ENCODE data around the gene BCL11A. TPM values are rescaled to one million over a fixed set of nuclear protein-coding genes. Genes with fewer than 3 reads are reported as not detected.

The BCL11A gene
- total RNA-seq, 3 donors from 2014 or later (not counting 1 experiment from before 2014, with no cell fraction given): 2.6 to 3.5 (median 3.0) TPM

- no peak for ATAC-seq
- no peak overlapping the region for H3K27ac ChIP-seq (ENCODE audit: low read length)
- Mint-ChIP-seq H3K4me3 (no peak overlapping the region), H3K4me1 (no peaks in the 10 kb centered on the region), H3K36me3 (no peaks in the 10 kb centered on the region), H3K27me3 (ENCODE audit: low read depth in 2 of 2) (peaks cover 45 to 80% of the 10 kb centered on the region in 2 donors), H3K9me3 (no peaks in the 10 kb centered on the region), H3K27ac (no peak overlapping the region)
- peaks cover 3% of the 10 kb centered on the region for H3K27me3 ChIP-seq (ENCODE audit: control insufficient read depth, insufficient read depth, low read length)
- 76% methylated on average over 6 of the region's 6 CpGs for WGBS (ENCODE audit: insufficient coverage)
- peaks cover 12% of the 10 kb centered on the region for H3K4me1 ChIP-seq (ENCODE audit: control insufficient read depth, insufficient read depth, low read length)
- TF ChIP-seq CTCF (IDR thresholded peaks at IDR 0.05): no peak
- no peak for DNase-seq
- no peak overlapping the region for H3K4me3 ChIP-seq (ENCODE audit: low read length)
- intact Hi-C loops (cut with micrococcal nuclease): no loop called here
- no peaks in the 10 kb centered on the region for H3K9me3 ChIP-seq (ENCODE audit: control insufficient read depth, insufficient read depth, low read length)
- no peaks in the 10 kb centered on the region for H3K36me3 ChIP-seq (ENCODE audit: control insufficient read depth, insufficient read depth, low read length)
Observed at GRCh38 chr2:60534892-60535684, 18.4 kb downstream of the BCL11A start.

- peaks cover 48 to 88% of the 10 kb centered on the region in 2 donors for H3K27me3 Mint-ChIP-seq (ENCODE audit: low read depth in 2 of 2)
- no peak overlapping the region for H3K4me3 Mint-ChIP-seq
- H3K36me3 Mint-ChIP-seq: no peaks in the 10 kb centered on the region
- intact Hi-C loops (cut with micrococcal nuclease): no loop called here
- DNase-seq (no peak), ATAC-seq (no peak)
- Histone ChIP-seq H3K4me1 (ENCODE audit: control insufficient read depth, insufficient read depth, low read length) (peaks cover 20% of the 10 kb centered on the region), H3K4me3 (ENCODE audit: low read length) (no peak overlapping the region), H3K27me3 (ENCODE audit: control insufficient read depth, insufficient read depth, low read length) (peaks cover 3% of the 10 kb centered on the region), H3K9me3 (ENCODE audit: control insufficient read depth, insufficient read depth, low read length) (no peaks in the 10 kb centered on the region), H3K36me3 (ENCODE audit: control insufficient read depth, insufficient read depth, low read length) (no peaks in the 10 kb centered on the region), H3K27ac (ENCODE audit: low read length) (no peak overlapping the region)
- no peaks in the 10 kb centered on the region for H3K9me3 Mint-ChIP-seq
- WGBS (ENCODE audit: insufficient coverage): 55% methylated on average over 8 of the region's 8 CpGs
- H3K4me1 Mint-ChIP-seq: no peaks in the 10 kb centered on the region
- H3K27ac Mint-ChIP-seq: no peak overlapping the region
- no peak for TF ChIP-seq CTCF (IDR thresholded peaks at IDR 0.05)
Observed at GRCh38 chr2:60534052-60534685, 19.3 kb downstream of the BCL11A start.

- ATAC-seq (no peak), DNase-seq (no peak)
- Histone ChIP-seq H3K4me1 (ENCODE audit: control insufficient read depth, insufficient read depth, low read length) (peaks cover 27% of the 10 kb centered on the region), H3K9me3 (ENCODE audit: control insufficient read depth, insufficient read depth, low read length) (no peaks in the 10 kb centered on the region), H3K27me3 (ENCODE audit: control insufficient read depth, insufficient read depth, low read length) (peaks cover 3% of the 10 kb centered on the region), H3K4me3 (ENCODE audit: low read length) (no peak overlapping the region), H3K36me3 (ENCODE audit: control insufficient read depth, insufficient read depth, low read length) (no peaks in the 10 kb centered on the region), H3K27ac (ENCODE audit: low read length) (no peak overlapping the region)
- intact Hi-C loops (cut with micrococcal nuclease): no loop called here
- H3K9me3 Mint-ChIP-seq: no peaks in the 10 kb centered on the region
- H3K4me3 Mint-ChIP-seq: no peak overlapping the region
- 79% methylated on average over 11 of the region's 13 CpGs for WGBS (ENCODE audit: insufficient coverage)
- H3K27ac Mint-ChIP-seq: no peak overlapping the region
- no peaks in the 10 kb centered on the region for H3K4me1 Mint-ChIP-seq
- H3K27me3 Mint-ChIP-seq (ENCODE audit: low read depth in 2 of 2): peaks cover 50 to 88% of the 10 kb centered on the region in 2 donors
- no peaks in the 10 kb centered on the region for H3K36me3 Mint-ChIP-seq
- no peak for TF ChIP-seq CTCF (IDR thresholded peaks at IDR 0.05)
Observed at GRCh38 chr2:60533101-60534051, 20.1 kb downstream of the BCL11A start.
